DOHH2 (cell line): ENCODE measurements around the gene NPR2.

Experiments
- H3F3A ChIP-seq: fragments of 200-600 bp; sonication (generic), shearing (Covaris generic); 2 replicates; pipeline ENCODE4 v1.6.0; 2016; ENCODE audit warnings: antibody characterized with exemption, mild to moderate bottlenecking; ENCODE audit not compliant: control insufficient read depth, insufficient read depth
- H3K27ac ChIP-seq: fragments of 200-600 bp; sonication (generic); 2 replicates; pipeline ENCODE4 v1.5.1; 2014; ENCODE audit warnings: low read depth, mild to moderate bottlenecking, low read length, moderate library complexity
- H3K27me3 ChIP-seq: fragments of 200-600 bp; sonication (generic); 2 replicates; pipeline ENCODE4 v1.6.1; 2014; ENCODE audit warnings: mild to moderate bottlenecking, low read length, mixed read lengths; ENCODE audit not compliant: control insufficient read depth
- H3K36me3 ChIP-seq: fragments of 200-600 bp; sonication (generic); 2 replicates; pipeline ENCODE4 v1.6.1; 2014; ENCODE audit warnings: mild to moderate bottlenecking, low read length, moderate library complexity, mixed read lengths; ENCODE audit not compliant: control insufficient read depth
- H3K4me1 ChIP-seq: fragments of 200-600 bp; sonication (generic); 2 replicates; pipeline ENCODE4 v1.6.1; 2014; ENCODE audit warnings: mild to moderate bottlenecking, low read length, mixed read lengths; ENCODE audit not compliant: control insufficient read depth
- H3K4me2 ChIP-seq: fragments of 200-600 bp; sonication (generic); 2 replicates; pipeline ENCODE4 v1.6.0; 2014; ENCODE audit warnings: mild to moderate bottlenecking, low read length, moderate library complexity
- H3K4me3 ChIP-seq: fragments of 200-600 bp; sonication (generic); 2 replicates; pipeline ENCODE4 v1.5.1; 2014; ENCODE audit warnings: mild to moderate bottlenecking, low read length, mixed read lengths
- H3K79me2 ChIP-seq: fragments of 200-600 bp; sonication (generic); 2 replicates; pipeline ENCODE4 v1.6.1; 2014; ENCODE audit warnings: mild to moderate bottlenecking, low read length, mixed read lengths; ENCODE audit not compliant: control insufficient read depth
- H3K9me2 ChIP-seq: fragments of 200-600 bp; sonication (generic); replicated peaks from 2 replicates; pipeline ENCODE4 v1.6.1; 2014; ENCODE audit warnings: mild to moderate bottlenecking, low read length, mixed read lengths; ENCODE audit not compliant: control insufficient read depth
- H3K9me3 ChIP-seq: fragments of 200-600 bp; sonication (generic); 2 replicates; pipeline ENCODE4 v1.6.1; 2014; ENCODE audit warnings: antibody characterized with exemption, low read length, mixed read lengths; ENCODE audit not compliant: control insufficient read depth, insufficient read depth
- H4K20me1 ChIP-seq: fragments of 200-600 bp; sonication (generic); 2 replicates; pipeline ENCODE4 v1.6.0; 2014; ENCODE audit warnings: low read depth, mild to moderate bottlenecking, antibody characterized with exemption, low read length, moderate library complexity; ENCODE audit not compliant: control insufficient read depth, insufficient read depth
- EZH2phosphoT487 ChIP-seq: fragments of 200-600 bp; sonication (generic); IDR thresholded peaks from 2 replicates; pipeline ENCODE4 v1.6.1; 2017; ENCODE audit warnings: borderline replicate concordance, mild to moderate bottlenecking, antibody characterized with exemption, low read length, moderate library complexity, mixed read lengths
- TF ChIP-seq, protein P1 (sequence below): fragments of 200-600 bp; sonication (generic); IDR thresholded peaks from one replicate; pipeline ENCODE4 v1.5.1; 2014; ENCODE audit warnings: antibody characterized with exemption, mild to moderate bottlenecking, low read depth, low read length; ENCODE audit not compliant: poor library complexity, severe bottlenecking

Gene NPR2

DNA sequence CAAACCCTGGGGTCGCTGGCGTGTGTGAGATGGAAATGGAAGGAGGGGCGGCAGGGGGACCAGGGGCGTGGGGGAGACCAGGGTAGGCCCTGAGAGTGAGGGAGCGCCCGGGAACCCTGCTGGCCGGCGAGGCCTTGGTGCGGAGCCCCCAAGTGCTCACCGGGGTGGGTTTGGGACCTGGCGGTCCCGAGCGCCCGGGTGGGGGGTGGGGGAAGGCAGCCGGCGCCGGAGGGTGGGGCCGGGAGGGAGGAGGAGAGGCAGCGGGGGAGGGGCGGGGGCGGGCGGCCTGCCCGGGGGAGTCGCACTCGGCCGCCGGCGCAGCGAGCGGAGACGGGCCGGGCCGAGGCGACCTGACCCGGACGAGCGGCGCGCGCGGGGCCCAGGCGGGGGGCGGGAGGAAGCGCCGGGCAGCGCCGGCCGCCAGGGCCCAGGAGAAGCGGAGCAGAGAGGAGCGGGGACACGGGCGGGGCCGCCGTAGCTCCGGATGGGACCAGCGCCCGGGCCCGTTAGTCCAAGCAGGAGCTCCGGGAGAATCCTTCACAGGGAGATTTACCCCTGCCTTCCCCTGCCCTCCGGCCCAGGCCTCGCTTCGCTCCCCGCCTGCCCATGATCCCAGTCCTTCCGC, at the start of gene NPR2:
Gene NPR2 (plus strand): TSS at position 295 of the 625 bp plus-strand sequence. CDS start 818 bp downstream, outside the sequence.
- H3K9me3 ChIP-seq, result no peaks in the 10 kb centered on the region
- H4K20me1 ChIP-seq, result no peaks in the 10 kb centered on the region
- H3F3A ChIP-seq, result no peaks in the 10 kb centered on the region
- H3K79me2 ChIP-seq, result no peaks in the 10 kb centered on the region
- no peaks in the 10 kb centered on the region for H3K27me3 ChIP-seq
- TF ChIP-seq EZH2phosphoT487, result no peak
- TF ChIP-seq, protein P1, sequence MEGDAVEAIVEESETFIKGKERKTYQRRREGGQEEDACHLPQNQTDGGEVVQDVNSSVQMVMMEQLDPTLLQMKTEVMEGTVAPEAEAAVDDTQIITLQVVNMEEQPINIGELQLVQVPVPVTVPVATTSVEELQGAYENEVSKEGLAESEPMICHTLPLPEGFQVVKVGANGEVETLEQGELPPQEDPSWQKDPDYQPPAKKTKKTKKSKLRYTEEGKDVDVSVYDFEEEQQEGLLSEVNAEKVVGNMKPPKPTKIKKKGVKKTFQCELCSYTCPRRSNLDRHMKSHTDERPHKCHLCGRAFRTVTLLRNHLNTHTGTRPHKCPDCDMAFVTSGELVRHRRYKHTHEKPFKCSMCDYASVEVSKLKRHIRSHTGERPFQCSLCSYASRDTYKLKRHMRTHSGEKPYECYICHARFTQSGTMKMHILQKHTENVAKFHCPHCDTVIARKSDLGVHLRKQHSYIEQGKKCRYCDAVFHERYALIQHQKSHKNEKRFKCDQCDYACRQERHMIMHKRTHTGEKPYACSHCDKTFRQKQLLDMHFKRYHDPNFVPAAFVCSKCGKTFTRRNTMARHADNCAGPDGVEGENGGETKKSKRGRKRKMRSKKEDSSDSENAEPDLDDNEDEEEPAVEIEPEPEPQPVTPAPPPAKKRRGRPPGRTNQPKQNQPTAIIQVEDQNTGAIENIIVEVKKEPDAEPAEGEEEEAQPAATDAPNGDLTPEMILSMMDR, result no peak
- no peaks in the 10 kb centered on the region for H3K9me2 ChIP-seq
- H3K4me2 ChIP-seq, result no peak within 1 kb of the TSS
- H3K4me3 ChIP-seq, result no peak within 1 kb of the TSS
- no peaks in the 10 kb centered on the region for H3K4me1 ChIP-seq
- no peak within 1 kb of the TSS for H3K27ac ChIP-seq
- H3K36me3 ChIP-seq, result no peaks in the 10 kb centered on the region

DNA sequence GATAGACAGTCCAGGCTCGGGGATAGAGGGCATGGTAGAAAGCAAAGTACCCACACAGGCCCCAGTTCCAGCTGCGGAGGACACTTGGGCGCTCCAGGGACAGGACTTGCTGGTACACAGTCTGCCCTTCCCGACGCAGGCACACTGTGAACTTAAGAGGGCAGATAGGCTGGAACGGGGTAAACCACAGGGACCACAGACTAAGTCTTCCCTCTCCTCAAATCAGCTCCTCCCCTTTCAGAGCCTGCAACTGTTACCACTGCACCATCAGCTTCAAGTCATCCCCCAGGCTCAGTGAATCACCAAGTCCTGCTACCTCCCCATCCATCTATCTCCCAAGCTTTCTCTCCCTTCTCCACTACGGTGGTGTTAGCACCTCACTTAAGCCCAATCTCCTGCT, 49.7 kb upstream of the NPR2 start:
- Histone ChIP-seq H3K27me3 (no peaks in the 10 kb centered on the region), H3K4me1 (peaks cover 11% of the 10 kb centered on the region), H3K4me2 (no peak overlapping the region), H3K36me3 (peaks cover 73% of the 10 kb centered on the region), H3K79me2 (peaks cover 11% of the 10 kb centered on the region), H3F3A (no peaks in the 10 kb centered on the region; the same call in 1 of the 2 replicates), H3K9me2 (no peaks in the 10 kb centered on the region), H3K4me3 (no peak overlapping the region), H3K9me3 (no peaks in the 10 kb centered on the region), H3K27ac (no peak overlapping the region), H4K20me1 (no peaks in the 10 kb centered on the region)
- TF ChIP-seq, protein P1, result no peak
- TF ChIP-seq EZH2phosphoT487, result no peak

DNA sequence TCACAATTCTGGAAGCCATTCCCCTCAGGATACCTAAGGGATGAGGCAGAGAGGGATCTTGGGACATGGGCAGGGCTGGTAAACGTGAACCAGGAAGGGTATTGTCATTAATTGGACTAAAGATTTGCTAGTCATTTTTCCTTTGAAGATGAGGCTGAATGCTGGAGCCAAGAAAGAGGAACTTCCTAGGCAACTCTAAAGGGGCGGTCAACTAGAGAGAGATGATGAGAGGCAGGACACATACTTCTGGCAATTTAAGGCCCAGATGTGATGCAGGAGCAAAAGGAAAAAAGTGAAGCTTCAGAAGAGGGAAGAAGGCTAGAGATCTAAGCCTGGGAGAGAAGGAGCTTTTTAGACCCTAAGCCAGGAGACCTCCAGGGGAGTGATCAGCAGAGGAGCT, 47.9 kb upstream of the NPR2 start:
- Histone ChIP-seq H3K27ac (no peak overlapping the region), H3K27me3 (no peaks in the 10 kb centered on the region), H3K79me2 (peaks cover 28% of the 10 kb centered on the region), H3K36me3 (peaks cover 59% of the 10 kb centered on the region), H4K20me1 (no peaks in the 10 kb centered on the region), H3K9me3 (no peaks in the 10 kb centered on the region), H3K4me1 (peaks cover 27% of the 10 kb centered on the region), H3F3A (no peaks in the 10 kb centered on the region; the same call in 1 of the 2 replicates), H3K4me2 (no peak overlapping the region), H3K9me2 (no peaks in the 10 kb centered on the region), H3K4me3 (no peak overlapping the region)
- TF ChIP-seq, protein P1, result no peak
